T-helper 2 cell (primary cell): ENCODE data around the gene UGGT2.
"Not testable (repeated sequence)": the region's sequence is repeated elsewhere in the genome, so short reads cannot be mapped to it uniquely, and the experiment has no call there.

Experiments
- DNase-seq, 5 experiments: peaks; one replicate each; pipeline versions ENCODE4 v3.0.0 to v3.0.0-alpha.2; 2012 to 2022

Gene UGGT2

GRCh38 chr13:95893861-95894260 lies 159.3 kb downstream of the UGGT2 start:
- no peak for DNase-seq

- no peak for DNase-seq
Observed at GRCh38 chr13:95882121-95882520, 171.1 kb downstream of the UGGT2 start.

- no peak for DNase-seq
Observed at GRCh38 chr13:95880331-95880730, 172.9 kb downstream of the UGGT2 start.

- DNase-seq, result no peak
Observed at GRCh38 chr13:95874286-95874685, 178.9 kb downstream of the UGGT2 start.

- no peak for DNase-seq
Observed at GRCh38 chr13:95870421-95870820, 182.8 kb downstream of the UGGT2 start.

GRCh38 chr13:95865080-95865615 lies 188.1 kb downstream of the UGGT2 start:
- no peak for DNase-seq

GRCh38 chr13:95862408-95862807 lies 190.8 kb downstream of the UGGT2 start:
- DNase-seq, result no peak

GRCh38 chr13:95861296-95861695 lies 191.9 kb downstream of the UGGT2 start:
- no peak for DNase-seq

- DNase-seq, result no peak
Observed at GRCh38 chr13:95858286-95859075, 194.7 kb downstream of the UGGT2 start.

GRCh38 chr13:95845656-95846055 lies 207.5 kb downstream of the UGGT2 start:
- DNase-seq, result not testable (repeated sequence)

- no peak for DNase-seq
Observed at GRCh38 chr13:95842898-95843297, 210.3 kb downstream of the UGGT2 start.

- DNase-seq, result no peak
Observed at GRCh38 chr13:95841894-95842293, 211.3 kb downstream of the UGGT2 start.

- peak in 4 of 5 experiments; percentile 22 to 56 (median 40) for DNase-seq
Observed at GRCh38 chr13:95834134-95834765, 219.0 kb downstream of the UGGT2 start.

GRCh38 chr13:95833719-95834118 lies 219.5 kb downstream of the UGGT2 start:
- no peak for DNase-seq

- no peak for DNase-seq
Observed at GRCh38 chr13:95833126-95833525, 220.1 kb downstream of the UGGT2 start.

- DNase-seq, result no peak
Observed at GRCh38 chr13:95822303-95822702, 230.9 kb downstream of the UGGT2 start.

- no peak for DNase-seq
Observed at GRCh38 chr13:95814495-95814894, 238.7 kb downstream of the UGGT2 start.

GRCh38 chr13:95813139-95813538 lies 240.1 kb downstream of the UGGT2 start:
- DNase-seq, result no peak

GRCh38 chr13:95809429-95809828 lies 243.8 kb downstream of the UGGT2 start:
- DNase-seq, result no peak

- no peak for DNase-seq
Observed at GRCh38 chr13:95805921-95806320, 247.3 kb downstream of the UGGT2 start.

GRCh38 chr13:95801825-95802224 lies 251.4 kb downstream of the UGGT2 start:
- no peak for DNase-seq

- no peak for DNase-seq
Observed at GRCh38 chr13:95800436-95800835, 252.8 kb downstream of the UGGT2 start.

- DNase-seq, result no peak
Observed at GRCh38 chr13:95797016-95797415, 256.2 kb downstream of the UGGT2 start.

GRCh38 chr13:95793781-95794180 lies 259.4 kb downstream of the UGGT2 start:
- DNase-seq, result no peak
